ENCODE results near the gene SLC10A2.

DNA sequence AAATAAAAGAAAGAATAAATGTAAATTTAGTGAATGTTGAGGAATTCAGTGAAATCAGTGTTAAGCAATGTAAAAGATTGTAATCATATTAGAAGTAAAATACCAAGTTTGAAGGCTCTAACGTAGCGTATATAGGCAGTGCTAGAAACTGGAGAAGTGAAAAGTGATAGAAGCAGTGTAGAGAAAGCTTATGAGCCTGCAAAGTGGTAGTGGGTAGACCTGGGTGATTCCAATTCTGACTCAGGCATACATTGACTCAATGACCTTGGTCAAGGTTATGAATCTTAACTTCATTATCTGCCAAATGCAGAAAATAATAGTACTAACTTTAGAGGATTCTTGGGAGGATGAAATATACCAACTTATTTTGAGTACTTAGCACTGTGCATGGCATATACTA is 4.1 kb downstream of the SLC10A2 start:
- TF ChIP-seq POLR2A (IDR thresholded peaks at IDR 0.05), result no peak
- TF ChIP-seq, protein P1, sequence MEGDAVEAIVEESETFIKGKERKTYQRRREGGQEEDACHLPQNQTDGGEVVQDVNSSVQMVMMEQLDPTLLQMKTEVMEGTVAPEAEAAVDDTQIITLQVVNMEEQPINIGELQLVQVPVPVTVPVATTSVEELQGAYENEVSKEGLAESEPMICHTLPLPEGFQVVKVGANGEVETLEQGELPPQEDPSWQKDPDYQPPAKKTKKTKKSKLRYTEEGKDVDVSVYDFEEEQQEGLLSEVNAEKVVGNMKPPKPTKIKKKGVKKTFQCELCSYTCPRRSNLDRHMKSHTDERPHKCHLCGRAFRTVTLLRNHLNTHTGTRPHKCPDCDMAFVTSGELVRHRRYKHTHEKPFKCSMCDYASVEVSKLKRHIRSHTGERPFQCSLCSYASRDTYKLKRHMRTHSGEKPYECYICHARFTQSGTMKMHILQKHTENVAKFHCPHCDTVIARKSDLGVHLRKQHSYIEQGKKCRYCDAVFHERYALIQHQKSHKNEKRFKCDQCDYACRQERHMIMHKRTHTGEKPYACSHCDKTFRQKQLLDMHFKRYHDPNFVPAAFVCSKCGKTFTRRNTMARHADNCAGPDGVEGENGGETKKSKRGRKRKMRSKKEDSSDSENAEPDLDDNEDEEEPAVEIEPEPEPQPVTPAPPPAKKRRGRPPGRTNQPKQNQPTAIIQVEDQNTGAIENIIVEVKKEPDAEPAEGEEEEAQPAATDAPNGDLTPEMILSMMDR (IDR thresholded peaks at IDR 0.05), result no peak

Measured in lower leg skin (tissue), 3 donors.